DND-41 (cell line): ENCODE measurements around the gene DYNLT2.
"Not testable (repeated sequence)": the region's sequence is repeated elsewhere in the genome, so short reads cannot be mapped to it uniquely, and the experiment has no call there.

Experiments
- ATAC-seq: fragments of 200-7000 bp; cut with Tn5 transposase; 3 replicates; pipeline ENCODE4 v1.9.1; 2021; ENCODE audit warnings: low read depth; ENCODE audit not compliant: insufficient read depth
- DNase-seq: peaks from one replicate; pipeline ENCODE4 v3.0.0-alpha.2; 2020
- H2AFZ ChIP-seq: 2 replicates; pipeline ENCODE4 v1.6.0; 2012; ENCODE audit warnings: low read depth, low read length
- H3K27ac ChIP-seq: 2 replicates; pipeline ENCODE4 v1.5.1; 2012; ENCODE audit warnings: low read length, inconsistent platforms
- H3K27me3 ChIP-seq: fragments of 200-600 bp; sonication (generic); 2 replicates; pipeline ENCODE4 v1.6.0; 2012; ENCODE audit warnings: low read length, mild to moderate bottlenecking, inconsistent platforms; ENCODE audit not compliant: insufficient read depth, poor library complexity
- H3K36me3 ChIP-seq: 2 replicates; pipeline ENCODE4 v1.5.1; 2012; ENCODE audit warnings: low read length, inconsistent platforms; ENCODE audit not compliant: insufficient read depth
- H3K4me1 ChIP-seq: 2 replicates; pipeline ENCODE4 v1.5.1; 2012; ENCODE audit warnings: mild to moderate bottlenecking, low read length; ENCODE audit not compliant: insufficient read depth
- H3K4me2 ChIP-seq: 2 replicates; pipeline ENCODE4 v1.6.0; 2012; ENCODE audit warnings: mild to moderate bottlenecking, moderate library complexity, low read length, inconsistent platforms; ENCODE audit not compliant: insufficient read depth
- H3K4me3 ChIP-seq, 2 experiments: fragments of 200-600 bp in 1 of 2; shearing (Covaris generic) in 1 of 2; 2 replicates each; pipeline ENCODE4 v1.5.1; 2012 to 2016; ENCODE audit warnings: inconsistent platforms in 2 of 2, low read length in 2 of 2, mild to moderate bottlenecking in 2 of 2, low read depth in 1 of 2, moderate library complexity in 1 of 2
- H3K79me2 ChIP-seq: 2 replicates; pipeline ENCODE4 v1.6.0; 2012; ENCODE audit warnings: low read length, inconsistent platforms; ENCODE audit not compliant: insufficient read depth
- H3K9ac ChIP-seq: 2 replicates; pipeline ENCODE4 v1.6.0; 2012; ENCODE audit warnings: low read depth, mild to moderate bottlenecking, inconsistent platforms, low read length, moderate library complexity
- H3K9me3 ChIP-seq: 2 replicates; pipeline ENCODE4 v1.5.1; 2012; ENCODE audit warnings: low read length, moderate library complexity, mild to moderate bottlenecking, inconsistent platforms; ENCODE audit not compliant: insufficient read depth, severe bottlenecking
- H4K20me1 ChIP-seq: 2 replicates; pipeline ENCODE4 v1.6.0; 2012; ENCODE audit warnings: low read length; ENCODE audit not compliant: insufficient read depth
- EZH2 ChIP-seq: IDR thresholded peaks from 3 replicates; pipeline ENCODE4 v1.6.1; 2012; ENCODE audit warnings: borderline replicate concordance, low read depth, mild to moderate bottlenecking, moderate library complexity, low read length, inconsistent platforms; ENCODE audit not compliant: severe bottlenecking
- TF ChIP-seq, protein P1 (sequence below): IDR thresholded peaks from 2 replicates; pipeline ENCODE4 v1.5.1; 2012; ENCODE audit warnings: borderline replicate concordance, low read length, moderate library complexity, mild to moderate bottlenecking; ENCODE audit not compliant: poor library complexity, severe bottlenecking; ENCODE audit errors: extremely low read depth

Gene DYNLT2

DNA sequence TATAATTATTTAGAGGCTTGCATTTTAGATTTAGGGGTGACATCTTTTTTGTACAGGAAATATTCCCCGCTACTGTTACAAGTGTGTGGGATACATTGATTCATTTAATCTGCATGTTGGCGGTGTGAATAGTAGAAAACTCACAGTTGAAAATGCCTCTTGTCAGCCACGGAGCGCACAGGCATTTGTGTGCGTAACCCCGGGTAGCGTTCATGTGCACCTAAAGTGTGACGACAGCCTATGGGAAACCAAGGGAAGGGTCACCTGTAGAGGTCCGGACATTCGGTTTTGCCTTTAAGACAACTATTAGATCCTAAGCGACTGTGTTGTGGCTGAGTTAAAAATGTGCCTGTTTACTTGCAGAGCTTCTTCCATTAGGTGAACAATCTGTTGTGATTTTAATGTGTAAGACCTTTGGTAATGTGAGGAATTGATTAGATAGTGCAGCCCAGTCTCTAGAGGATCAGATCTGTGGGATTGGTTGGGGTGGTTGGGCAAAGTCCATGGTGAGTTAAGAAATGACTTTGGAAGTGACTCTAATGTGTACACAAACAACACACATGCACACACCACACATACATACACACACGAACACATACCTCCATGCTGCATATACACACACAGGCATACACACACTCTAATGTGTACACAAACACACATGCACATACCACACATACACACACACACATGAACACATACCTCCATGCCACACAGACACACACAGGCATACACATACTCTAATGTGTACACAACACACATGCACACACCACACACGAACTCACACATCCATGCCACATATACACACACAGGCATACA is 15.8 kb upstream of the DYNLT2 start:
- peaks cover 72% of the 10 kb centered on the region for H3K36me3 ChIP-seq
- no peak overlapping the region for H3K9ac ChIP-seq
- no peak overlapping the region for H2AFZ ChIP-seq
- ATAC-seq (no peak), DNase-seq (no peak)
- no peaks in the 10 kb centered on the region for H3K79me2 ChIP-seq
- no peaks in the 10 kb centered on the region for H3K4me1 ChIP-seq
- no peaks in the 10 kb centered on the region for H3K27me3 ChIP-seq
- no peaks in the 10 kb centered on the region for H4K20me1 ChIP-seq
- H3K9me3 ChIP-seq: no peaks in the 10 kb centered on the region
- no peak overlapping the region for H3K27ac ChIP-seq
- H3K4me3 ChIP-seq: no peak overlapping the region
- no peak overlapping the region for H3K4me2 ChIP-seq
- no peak for TF ChIP-seq EZH2
- TF ChIP-seq, protein P1, sequence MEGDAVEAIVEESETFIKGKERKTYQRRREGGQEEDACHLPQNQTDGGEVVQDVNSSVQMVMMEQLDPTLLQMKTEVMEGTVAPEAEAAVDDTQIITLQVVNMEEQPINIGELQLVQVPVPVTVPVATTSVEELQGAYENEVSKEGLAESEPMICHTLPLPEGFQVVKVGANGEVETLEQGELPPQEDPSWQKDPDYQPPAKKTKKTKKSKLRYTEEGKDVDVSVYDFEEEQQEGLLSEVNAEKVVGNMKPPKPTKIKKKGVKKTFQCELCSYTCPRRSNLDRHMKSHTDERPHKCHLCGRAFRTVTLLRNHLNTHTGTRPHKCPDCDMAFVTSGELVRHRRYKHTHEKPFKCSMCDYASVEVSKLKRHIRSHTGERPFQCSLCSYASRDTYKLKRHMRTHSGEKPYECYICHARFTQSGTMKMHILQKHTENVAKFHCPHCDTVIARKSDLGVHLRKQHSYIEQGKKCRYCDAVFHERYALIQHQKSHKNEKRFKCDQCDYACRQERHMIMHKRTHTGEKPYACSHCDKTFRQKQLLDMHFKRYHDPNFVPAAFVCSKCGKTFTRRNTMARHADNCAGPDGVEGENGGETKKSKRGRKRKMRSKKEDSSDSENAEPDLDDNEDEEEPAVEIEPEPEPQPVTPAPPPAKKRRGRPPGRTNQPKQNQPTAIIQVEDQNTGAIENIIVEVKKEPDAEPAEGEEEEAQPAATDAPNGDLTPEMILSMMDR: no peak

DNA sequence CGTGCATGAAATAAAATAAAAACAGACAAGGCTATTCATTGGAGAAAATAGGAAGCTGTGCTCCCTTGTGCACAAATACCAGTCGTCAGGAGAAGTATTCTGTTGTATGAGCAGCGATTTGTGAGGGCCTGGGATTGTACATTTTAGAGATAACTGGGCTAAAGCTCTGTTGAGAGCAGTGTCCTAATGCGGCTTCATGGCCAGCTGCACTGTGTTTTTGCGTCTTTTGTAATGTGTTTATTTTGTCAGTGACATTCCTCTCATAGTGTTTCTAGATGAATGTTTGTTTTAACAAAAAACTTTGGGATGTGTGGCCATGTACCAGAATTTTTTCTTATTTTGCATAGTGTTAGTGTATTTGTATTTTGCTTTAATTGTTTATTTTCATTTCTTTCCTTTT is 14.9 kb upstream of the DYNLT2 start:
- H3K4me1 ChIP-seq: no peaks in the 10 kb centered on the region
- H3K4me3 ChIP-seq: no peak overlapping the region
- no peak overlapping the region for H3K27ac ChIP-seq
- H3K4me2 ChIP-seq: no peak overlapping the region
- no peaks in the 10 kb centered on the region for H3K27me3 ChIP-seq
- no peaks in the 10 kb centered on the region for H4K20me1 ChIP-seq
- no peak for DNase-seq
- no peak overlapping the region for H3K9ac ChIP-seq
- H3K79me2 ChIP-seq: no peaks in the 10 kb centered on the region
- H3K9me3 ChIP-seq: no peaks in the 10 kb centered on the region
- peaks cover 70% of the 10 kb centered on the region for H3K36me3 ChIP-seq
- no peak for ATAC-seq
- no peak overlapping the region for H2AFZ ChIP-seq
- TF ChIP-seq EZH2: no peak
- TF ChIP-seq, protein P1: no peak

DNA sequence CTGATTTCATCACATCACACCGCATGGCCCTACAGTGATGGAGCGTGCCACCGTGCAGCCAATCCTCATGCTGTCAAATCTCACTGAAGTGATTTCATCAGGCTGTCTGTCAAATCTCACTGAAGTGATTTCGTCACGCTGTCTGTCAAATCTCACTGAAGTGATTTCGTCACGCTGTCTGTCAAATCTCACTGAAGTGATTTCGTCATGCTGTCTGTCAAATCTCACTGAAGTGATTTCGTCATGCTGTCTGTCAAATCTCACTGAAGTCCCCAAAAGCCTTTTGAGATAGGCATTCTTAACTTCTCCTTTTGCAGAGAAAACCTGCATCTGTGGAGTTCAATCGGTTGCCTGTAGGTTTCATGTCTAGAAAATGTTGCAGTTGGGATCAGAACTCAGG is 14.4 kb upstream of the DYNLT2 start:
- H3K9me3 ChIP-seq, H3K4me3 ChIP-seq, H3K27ac ChIP-seq, H3K27me3 ChIP-seq, H4K20me1 ChIP-seq, ATAC-seq, H3K4me1 ChIP-seq, H2AFZ ChIP-seq, DNase-seq, H3K4me2 ChIP-seq, H3K9ac ChIP-seq, H3K79me2 ChIP-seq: not testable (repeated sequence)
- peaks cover 75% of the 10 kb centered on the region for H3K36me3 ChIP-seq

DNA sequence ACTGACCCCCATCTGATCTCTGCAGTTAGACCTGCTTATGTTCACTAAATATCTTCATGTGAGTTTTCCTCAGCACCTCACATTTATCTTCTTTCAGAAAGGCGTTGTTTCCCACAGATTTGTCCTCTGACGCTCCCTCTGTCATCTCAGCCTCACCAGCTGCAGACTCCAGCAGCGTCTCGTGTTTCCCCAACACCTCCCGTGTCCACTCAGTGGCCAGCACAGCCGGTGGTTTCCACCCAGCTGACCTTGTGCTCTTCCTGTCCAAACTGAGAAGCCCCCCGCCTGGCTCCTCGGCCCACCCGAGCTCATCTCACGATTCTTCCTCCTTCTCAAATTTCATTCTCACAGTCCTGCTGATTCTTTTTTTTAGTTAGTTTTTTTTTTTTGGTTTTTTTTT is 12.5 kb upstream of the DYNLT2 start:
- H3K27ac ChIP-seq: no peak overlapping the region
- ATAC-seq (no peak), DNase-seq (no peak)
- H3K4me2 ChIP-seq: no peak overlapping the region
- H2AFZ ChIP-seq: no peak overlapping the region
- no peaks in the 10 kb centered on the region for H3K79me2 ChIP-seq
- H3K9ac ChIP-seq: no peak overlapping the region
- no peaks in the 10 kb centered on the region for H3K4me1 ChIP-seq
- no peak overlapping the region for H3K4me3 ChIP-seq
- no peaks in the 10 kb centered on the region for H3K27me3 ChIP-seq
- H3K9me3 ChIP-seq: no peaks in the 10 kb centered on the region
- no peak for TF ChIP-seq EZH2
- TF ChIP-seq, protein P1: no peak
- H4K20me1 ChIP-seq: no peaks in the 10 kb centered on the region
- H3K36me3 ChIP-seq: peaks cover 84% of the 10 kb centered on the region
